OCI-LY3 (cell line): ENCODE data around the gene MRPL55.

Experiments used
- EZH2phosphoT487 ChIP-seq: fragments of 200-600 bp; shearing (Covaris generic); IDR thresholded peaks from 2 replicates; pipeline ENCODE4 v1.6.1; 2018; ENCODE audit warnings: antibody characterized with exemption, mixed run types, low read depth
- TF ChIP-seq, protein P1 (sequence below): fragments of 200-600, 300-600 bp; sonication (generic); IDR thresholded peaks from 2 replicates; pipeline ENCODE4 v1.5.1; 2014; ENCODE audit warnings: antibody characterized with exemption, low read length, low read depth

DNA sequence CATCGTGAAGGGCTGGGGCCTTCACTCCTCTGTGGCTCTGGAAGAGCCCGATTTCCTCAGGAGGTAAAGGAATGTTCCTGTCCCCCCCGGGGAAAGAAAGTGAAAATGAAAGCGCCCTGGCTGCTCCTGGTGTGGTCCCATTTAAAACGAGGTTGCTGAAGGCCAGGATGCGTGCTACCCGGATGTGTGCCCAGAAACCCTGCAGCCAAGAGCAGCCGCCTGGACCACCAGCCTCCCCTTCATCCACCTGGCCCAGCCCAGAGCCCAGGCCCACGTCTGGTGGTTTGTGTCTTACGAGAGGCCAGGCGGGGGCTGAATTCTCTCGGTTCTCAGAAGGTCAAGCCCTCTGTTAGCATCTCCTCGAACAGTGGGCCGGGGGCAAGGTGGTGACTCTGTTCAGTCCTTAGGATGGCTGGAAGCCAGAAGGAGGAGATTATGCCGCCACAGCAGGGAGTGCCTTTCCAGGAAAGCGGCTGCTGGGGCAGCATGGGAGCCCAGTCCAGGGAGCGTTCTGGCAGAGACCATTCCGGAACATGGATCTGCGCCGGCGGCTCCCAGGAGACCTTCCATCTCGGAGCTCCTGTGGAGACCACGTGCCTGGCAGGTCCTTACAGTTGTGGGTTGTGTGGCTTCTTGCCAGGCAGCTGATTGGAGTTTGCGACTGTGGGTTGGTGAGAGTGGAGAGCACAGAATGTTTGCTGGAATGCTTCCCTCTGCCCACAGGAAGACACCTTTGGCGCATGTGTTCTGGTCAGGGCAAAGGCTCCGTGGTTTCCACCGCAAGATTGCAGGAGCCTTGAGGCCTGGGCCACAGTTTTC lies 32.3 kb upstream of the MRPL55 start:
- TF ChIP-seq, protein P1, sequence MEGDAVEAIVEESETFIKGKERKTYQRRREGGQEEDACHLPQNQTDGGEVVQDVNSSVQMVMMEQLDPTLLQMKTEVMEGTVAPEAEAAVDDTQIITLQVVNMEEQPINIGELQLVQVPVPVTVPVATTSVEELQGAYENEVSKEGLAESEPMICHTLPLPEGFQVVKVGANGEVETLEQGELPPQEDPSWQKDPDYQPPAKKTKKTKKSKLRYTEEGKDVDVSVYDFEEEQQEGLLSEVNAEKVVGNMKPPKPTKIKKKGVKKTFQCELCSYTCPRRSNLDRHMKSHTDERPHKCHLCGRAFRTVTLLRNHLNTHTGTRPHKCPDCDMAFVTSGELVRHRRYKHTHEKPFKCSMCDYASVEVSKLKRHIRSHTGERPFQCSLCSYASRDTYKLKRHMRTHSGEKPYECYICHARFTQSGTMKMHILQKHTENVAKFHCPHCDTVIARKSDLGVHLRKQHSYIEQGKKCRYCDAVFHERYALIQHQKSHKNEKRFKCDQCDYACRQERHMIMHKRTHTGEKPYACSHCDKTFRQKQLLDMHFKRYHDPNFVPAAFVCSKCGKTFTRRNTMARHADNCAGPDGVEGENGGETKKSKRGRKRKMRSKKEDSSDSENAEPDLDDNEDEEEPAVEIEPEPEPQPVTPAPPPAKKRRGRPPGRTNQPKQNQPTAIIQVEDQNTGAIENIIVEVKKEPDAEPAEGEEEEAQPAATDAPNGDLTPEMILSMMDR: no peak
- no peak for TF ChIP-seq EZH2phosphoT487
